HG03095 (cell line): Measurements from ENCODE around the gene PJA1.
A peak's percentile ranks its signal among the peaks of the same experiment; 100 is the strongest.

ENCODE experiments used
- ATAC-seq: cut with Tn5 transposase; IDR thresholded peaks from one replicate; pipeline ENCODE4 v1.9.1; 2021; ENCODE audit warnings: moderate library complexity; ENCODE audit not compliant: unreplicated experiment

The PJA1 gene

GRCh38 chrX:69172937-69173336 is 7.7 kb upstream of the PJA1 start:
- no peak for ATAC-seq

- ATAC-seq: no peak
Observed at GRCh38 chrX:69170319-69170718, 5.1 kb upstream of the PJA1 start.

- ATAC-seq: peak; percentile 49
Observed at GRCh38 chrX:69163936-69164741, 1.1 kb downstream of the PJA1 start.

- no peak for ATAC-seq
Observed at GRCh38 chrX:69162361-69162865, 2.8 kb downstream of the PJA1 start.

GRCh38 chrX:69161786-69162349 is 3.4 kb downstream of the PJA1 start:
- no peak for ATAC-seq

- no peak for ATAC-seq
Observed at GRCh38 chrX:69161371-69161770, 3.9 kb downstream of the PJA1 start.

GRCh38 chrX:69158166-69158980 is 6.9 kb downstream of the PJA1 start:
- ATAC-seq: peak; percentile 86

GRCh38 chrX:69156638-69157037 is 8.6 kb downstream of the PJA1 start:
- ATAC-seq: no peak

- no peak for ATAC-seq
Observed at GRCh38 chrX:69155786-69156520, 9.3 kb downstream of the PJA1 start.

GRCh38 chrX:69154051-69154450 is 11.2 kb downstream of the PJA1 start:
- no peak for ATAC-seq

- ATAC-seq: no peak
Observed at GRCh38 chrX:69153060-69153730, 12.1 kb downstream of the PJA1 start.

- no peak for ATAC-seq
Observed at GRCh38 chrX:69152417-69152841, 12.8 kb downstream of the PJA1 start.

GRCh38 chrX:69151866-69152284 is 13.4 kb downstream of the PJA1 start:
- ATAC-seq: no peak

GRCh38 chrX:69150281-69150960 is 14.8 kb downstream of the PJA1 start:
- ATAC-seq: no peak

- ATAC-seq: no peak
Observed at GRCh38 chrX:69149466-69150280, 15.6 kb downstream of the PJA1 start.

- no peak for ATAC-seq
Observed at GRCh38 chrX:69148946-69149345, 16.3 kb downstream of the PJA1 start.

- ATAC-seq: no peak
Observed at GRCh38 chrX:69146739-69147138, 18.5 kb downstream of the PJA1 start.

- ATAC-seq: no peak
Observed at GRCh38 chrX:69145714-69146113, 19.5 kb downstream of the PJA1 start.
